H7 (cell line): ENCODE data around the gene AIMP2. TPM values are rescaled to one million over a fixed set of nuclear protein-coding genes. Genes with fewer than 3 reads are reported as not detected.
A peak's percentile ranks its signal among the peaks of the same experiment; 100 is the strongest.
"Not testable (repeated sequence)": the region's sequence is repeated elsewhere in the genome, so short reads cannot be mapped to it uniquely, and the experiment has no call there.

Experiments
- DNase-seq: peaks from one replicate; pipeline ENCODE4 v3.0.0; 2012
- H3K27me3 ChIP-seq: 2 replicates; pipeline ENCODE4 v1.6.0; 2011; ENCODE audit warnings: mild to moderate bottlenecking, low read length; ENCODE audit not compliant: control insufficient read depth, insufficient read depth
- H3K36me3 ChIP-seq: replicated peaks from 2 replicates; pipeline ENCODE4 v1.5.1; 2011; ENCODE audit warnings: low read length; ENCODE audit not compliant: control insufficient read depth, insufficient read depth
- H3K4me3 ChIP-seq: 2 replicates; pipeline ENCODE4 v1.5.1; 2011; ENCODE audit warnings: low read depth, mild to moderate bottlenecking, control low read depth, low read length, moderate library complexity; ENCODE audit not compliant: insufficient read depth
- total RNA-seq: library from RNA; depleted of rRNA; stranded (reverse); fragments of >200 nt; shearing (Covaris generic); gene quantifications from 2 replicates; pipeline ENCODE4 v1.2.3, GENCODE V29; 2014; rRNA removed

Gene AIMP2
- total RNA-seq, 1 experiment from 2014 or later = 100 TPM

- Histone ChIP-seq H3K27me3 (no peaks in the 10 kb centered on the region), H3K36me3 (peaks cover 30% of the 10 kb centered on the region), H3K4me3 (no peak overlapping the region)
- DNase-seq = no peak
These were observed 26.6 kb downstream of the AIMP2 start for GRCh38 chr7:6035686-6036085.

- no peaks in the 10 kb centered on the region for H3K27me3 ChIP-seq
- DNase-seq = no peak
- peaks cover 23% of the 10 kb centered on the region for H3K36me3 ChIP-seq
- H3K4me3 ChIP-seq = no peak overlapping the region
These were observed 40.7 kb downstream of the AIMP2 start for GRCh38 chr7:6049780-6050179.

GRCh38 chr7:6051185-6051584, 42.1 kb downstream of the AIMP2 start:
- not testable (repeated sequence) for H3K27me3 ChIP-seq, DNase-seq, H3K4me3 ChIP-seq
- peaks cover 16% of the 10 kb centered on the region for H3K36me3 ChIP-seq

- Histone ChIP-seq H3K36me3 (peaks cover 3% of the 10 kb centered on the region), H3K4me3 (no peak overlapping the region), H3K27me3 (no peaks in the 10 kb centered on the region)
- DNase-seq = no peak
These were observed 47.5 kb downstream of the AIMP2 start for GRCh38 chr7:6056616-6057015.

- Histone ChIP-seq H3K27me3 (no peaks in the 10 kb centered on the region), H3K36me3 (peaks cover 3% of the 10 kb centered on the region), H3K4me3 (peak overlapping the region; percentile 96; the same call in 1 of the 2 replicates)
- no peak for DNase-seq
These were observed 48.5 kb downstream of the AIMP2 start for GRCh38 chr7:6057316-6058129.

GRCh38 chr7:6059941-6060340, 50.9 kb downstream of the AIMP2 start:
- DNase-seq, H3K4me3 ChIP-seq, H3K27me3 ChIP-seq, H3K36me3 ChIP-seq: not testable (repeated sequence)

- no peaks in the 10 kb centered on the region for H3K27me3 ChIP-seq
- no peak overlapping the region for H3K4me3 ChIP-seq
- no peak for DNase-seq
- H3K36me3 ChIP-seq = no peaks in the 10 kb centered on the region
These were observed 62.3 kb downstream of the AIMP2 start for GRCh38 chr7:6071406-6071805.

Other genes with a start within 250 kb of the AIMP2 start
- 22.3 and 27.8 TPM in 2 replicates for gene RNF216, start 227.6 kb upstream of the AIMP2 start, total RNA-seq
- gene OCM, start 128.5 kb upstream of the AIMP2 start, total RNA-seq = not detected in 2 replicates
- 77.2 and 80.9 TPM in 2 replicates for gene CCZ1, start 110.5 kb upstream of the AIMP2 start, total RNA-seq
- gene RSPH10B, start 38.6 kb upstream of the AIMP2 start, total RNA-seq = not detected in 2 replicates
- 18.5 and 19.6 TPM in 2 replicates for gene PMS2, start 223 bp upstream of the AIMP2 start, total RNA-seq
- 0.18 and 0.31 TPM in 2 replicates for gene ANKRD61, start 22.1 kb downstream of the AIMP2 start, total RNA-seq
- gene EIF2AK1, start 49.9 kb downstream of the AIMP2 start, total RNA-seq = 94.8 and 102 TPM in 2 replicates
- gene USP42, start 95.7 kb downstream of the AIMP2 start, total RNA-seq = 9.6 and 11.4 TPM in 2 replicates